ENCODE data around the gene PLA2G4C. TPM values are rescaled to one million over a fixed set of nuclear protein-coding genes. Genes with fewer than 3 reads are reported as not detected.

PLA2G4C gene
- total and polyA plus RNA-seq, 2 experiments from 2014 or later = 2.9 to 3.4 TPM

DNA sequence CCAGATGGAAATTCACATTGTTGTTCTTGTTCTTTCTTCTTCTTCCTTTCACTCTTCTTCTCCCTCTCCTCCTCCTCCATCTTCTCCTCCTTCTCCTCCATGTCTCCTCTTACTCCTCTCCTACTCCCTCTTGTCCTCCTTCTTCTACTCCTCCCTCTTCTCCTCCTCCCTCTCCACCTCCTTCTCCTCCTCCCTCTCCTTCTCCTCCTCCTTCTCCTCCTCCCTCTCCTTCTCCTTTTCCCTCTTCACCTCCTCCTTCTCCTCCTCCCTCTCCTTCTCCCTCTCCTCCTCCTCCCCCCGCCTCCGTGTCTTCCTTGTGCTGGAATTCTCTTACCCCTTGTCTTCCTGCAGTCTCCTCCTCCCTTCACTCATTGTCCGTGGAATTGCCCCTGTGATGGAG lies 85.1 kb downstream of the PLA2G4C start:
- Histone ChIP-seq H3K4me1 (ENCODE audit: insufficient read depth) (no peaks in the 10 kb centered on the region), H4K20me1 (replicated peaks; ENCODE audit: insufficient read depth) (no peaks in the 10 kb centered on the region), H3K4me3 (no peak overlapping the region), H2AFZ (no peak overlapping the region), H3K4me2 (no peak overlapping the region), H3K27me3 (ENCODE audit: insufficient read depth) (no peaks in the 10 kb centered on the region), H3K79me2 (replicated peaks; ENCODE audit: insufficient read depth) (no peaks in the 10 kb centered on the region), H3K27ac (ENCODE audit: low read depth) (no peak overlapping the region), H3F3A (replicated peaks; ENCODE audit: low read depth) (no peaks in the 10 kb centered on the region), H3K36me3 (ENCODE audit: insufficient read depth) (no peaks in the 10 kb centered on the region), H3K9me2 (ENCODE audit: insufficient read depth) (peaks cover 4% of the 10 kb centered on the region; the same call in 1 of the 2 replicates)
- ATAC-seq = no peak
- peaks cover 8% of the 10 kb centered on the region for H3K27me3 Mint-ChIP-seq (ENCODE audit: insufficient read depth, low read depth, poor library complexity)
- H3K27ac Mint-ChIP-seq = no peak overlapping the region
- H3K36me3 Mint-ChIP-seq (ENCODE audit: low read depth) = no peaks in the 10 kb centered on the region
- no peak overlapping the region for H3K4me3 Mint-ChIP-seq
- H3K4me1 Mint-ChIP-seq = peaks cover 6% of the 10 kb centered on the region; the same call in 2 of the 3 replicates
- H3K9me3 Mint-ChIP-seq = peaks cover 2% of the 10 kb centered on the region; the same call in 2 of the 3 replicates
- TF ChIP-seq, protein P1, sequence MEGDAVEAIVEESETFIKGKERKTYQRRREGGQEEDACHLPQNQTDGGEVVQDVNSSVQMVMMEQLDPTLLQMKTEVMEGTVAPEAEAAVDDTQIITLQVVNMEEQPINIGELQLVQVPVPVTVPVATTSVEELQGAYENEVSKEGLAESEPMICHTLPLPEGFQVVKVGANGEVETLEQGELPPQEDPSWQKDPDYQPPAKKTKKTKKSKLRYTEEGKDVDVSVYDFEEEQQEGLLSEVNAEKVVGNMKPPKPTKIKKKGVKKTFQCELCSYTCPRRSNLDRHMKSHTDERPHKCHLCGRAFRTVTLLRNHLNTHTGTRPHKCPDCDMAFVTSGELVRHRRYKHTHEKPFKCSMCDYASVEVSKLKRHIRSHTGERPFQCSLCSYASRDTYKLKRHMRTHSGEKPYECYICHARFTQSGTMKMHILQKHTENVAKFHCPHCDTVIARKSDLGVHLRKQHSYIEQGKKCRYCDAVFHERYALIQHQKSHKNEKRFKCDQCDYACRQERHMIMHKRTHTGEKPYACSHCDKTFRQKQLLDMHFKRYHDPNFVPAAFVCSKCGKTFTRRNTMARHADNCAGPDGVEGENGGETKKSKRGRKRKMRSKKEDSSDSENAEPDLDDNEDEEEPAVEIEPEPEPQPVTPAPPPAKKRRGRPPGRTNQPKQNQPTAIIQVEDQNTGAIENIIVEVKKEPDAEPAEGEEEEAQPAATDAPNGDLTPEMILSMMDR (conservative IDR thresholded peaks at IDR 0.05; ENCODE audit: low read depth in 2 of 2) = no peak
- no peak for TF ChIP-seq CREB1 (CRISPR knock-in tag; IDR thresholded peaks at IDR 0.05; ENCODE audit: low read depth)
- TF ChIP-seq, protein P2, sequence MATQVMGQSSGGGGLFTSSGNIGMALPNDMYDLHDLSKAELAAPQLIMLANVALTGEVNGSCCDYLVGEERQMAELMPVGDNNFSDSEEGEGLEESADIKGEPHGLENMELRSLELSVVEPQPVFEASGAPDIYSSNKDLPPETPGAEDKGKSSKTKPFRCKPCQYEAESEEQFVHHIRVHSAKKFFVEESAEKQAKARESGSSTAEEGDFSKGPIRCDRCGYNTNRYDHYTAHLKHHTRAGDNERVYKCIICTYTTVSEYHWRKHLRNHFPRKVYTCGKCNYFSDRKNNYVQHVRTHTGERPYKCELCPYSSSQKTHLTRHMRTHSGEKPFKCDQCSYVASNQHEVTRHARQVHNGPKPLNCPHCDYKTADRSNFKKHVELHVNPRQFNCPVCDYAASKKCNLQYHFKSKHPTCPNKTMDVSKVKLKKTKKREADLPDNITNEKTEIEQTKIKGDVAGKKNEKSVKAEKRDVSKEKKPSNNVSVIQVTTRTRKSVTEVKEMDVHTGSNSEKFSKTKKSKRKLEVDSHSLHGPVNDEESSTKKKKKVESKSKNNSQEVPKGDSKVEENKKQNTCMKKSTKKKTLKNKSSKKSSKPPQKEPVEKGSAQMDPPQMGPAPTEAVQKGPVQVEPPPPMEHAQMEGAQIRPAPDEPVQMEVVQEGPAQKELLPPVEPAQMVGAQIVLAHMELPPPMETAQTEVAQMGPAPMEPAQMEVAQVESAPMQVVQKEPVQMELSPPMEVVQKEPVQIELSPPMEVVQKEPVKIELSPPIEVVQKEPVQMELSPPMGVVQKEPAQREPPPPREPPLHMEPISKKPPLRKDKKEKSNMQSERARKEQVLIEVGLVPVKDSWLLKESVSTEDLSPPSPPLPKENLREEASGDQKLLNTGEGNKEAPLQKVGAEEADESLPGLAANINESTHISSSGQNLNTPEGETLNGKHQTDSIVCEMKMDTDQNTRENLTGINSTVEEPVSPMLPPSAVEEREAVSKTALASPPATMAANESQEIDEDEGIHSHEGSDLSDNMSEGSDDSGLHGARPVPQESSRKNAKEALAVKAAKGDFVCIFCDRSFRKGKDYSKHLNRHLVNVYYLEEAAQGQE (IDR thresholded peaks at IDR 0.05; ENCODE audit: unreplicated experiment) = no peak
- TF ChIP-seq, protein P3, sequence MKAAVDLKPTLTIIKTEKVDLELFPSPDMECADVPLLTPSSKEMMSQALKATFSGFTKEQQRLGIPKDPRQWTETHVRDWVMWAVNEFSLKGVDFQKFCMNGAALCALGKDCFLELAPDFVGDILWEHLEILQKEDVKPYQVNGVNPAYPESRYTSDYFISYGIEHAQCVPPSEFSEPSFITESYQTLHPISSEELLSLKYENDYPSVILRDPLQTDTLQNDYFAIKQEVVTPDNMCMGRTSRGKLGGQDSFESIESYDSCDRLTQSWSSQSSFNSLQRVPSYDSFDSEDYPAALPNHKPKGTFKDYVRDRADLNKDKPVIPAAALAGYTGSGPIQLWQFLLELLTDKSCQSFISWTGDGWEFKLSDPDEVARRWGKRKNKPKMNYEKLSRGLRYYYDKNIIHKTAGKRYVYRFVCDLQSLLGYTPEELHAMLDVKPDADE (IDR thresholded peaks at IDR 0.05) = no peak
- no peak for DNase-seq (ENCODE audit: low spot score)

DNA sequence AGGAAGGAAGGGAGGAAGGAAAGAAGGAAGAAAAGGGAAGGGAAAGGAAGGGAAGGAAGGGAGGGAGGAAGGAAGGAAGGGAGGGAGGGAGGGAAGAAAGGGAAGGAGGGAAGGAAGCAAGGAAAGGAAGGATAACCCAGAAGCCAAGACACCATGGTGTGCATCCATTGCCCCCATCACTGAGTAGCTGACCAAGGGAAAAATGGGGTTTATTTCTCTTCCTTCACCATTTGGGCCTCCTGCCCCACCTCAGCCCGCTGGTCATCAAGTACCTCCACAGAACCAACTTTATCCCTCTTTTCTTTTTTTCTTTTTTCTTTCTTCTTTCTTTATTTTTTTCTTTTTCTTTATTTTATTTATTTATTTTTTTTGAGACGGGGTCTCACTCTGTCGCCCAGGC lies 87.1 kb downstream of the PLA2G4C start:
- no peak overlapping the region for H3K4me2 ChIP-seq
- Mint-ChIP-seq H3K4me3 (no peak overlapping the region), H3K27me3 (ENCODE audit: insufficient read depth, low read depth, poor library complexity) (peaks cover 8% of the 10 kb centered on the region), H3K9me3 (peaks cover 2% of the 10 kb centered on the region; the same call in 2 of the 3 replicates), H3K36me3 (ENCODE audit: low read depth) (no peaks in the 10 kb centered on the region), H3K4me1 (peaks cover 8% of the 10 kb centered on the region), H3K27ac (no peak overlapping the region)
- no peak overlapping the region for H2AFZ ChIP-seq
- H3K4me3 ChIP-seq = no peak overlapping the region
- H3K36me3 ChIP-seq (ENCODE audit: insufficient read depth) = no peaks in the 10 kb centered on the region
- peaks cover 4% of the 10 kb centered on the region; the same call in 1 of the 2 replicates for H3K9me2 ChIP-seq (ENCODE audit: insufficient read depth)
- TF ChIP-seq ZNF331 (CRISPR knock-in tag; IDR thresholded peaks at IDR 0.05; ENCODE audit: low read depth) = no peak
- TF ChIP-seq, protein P4, sequence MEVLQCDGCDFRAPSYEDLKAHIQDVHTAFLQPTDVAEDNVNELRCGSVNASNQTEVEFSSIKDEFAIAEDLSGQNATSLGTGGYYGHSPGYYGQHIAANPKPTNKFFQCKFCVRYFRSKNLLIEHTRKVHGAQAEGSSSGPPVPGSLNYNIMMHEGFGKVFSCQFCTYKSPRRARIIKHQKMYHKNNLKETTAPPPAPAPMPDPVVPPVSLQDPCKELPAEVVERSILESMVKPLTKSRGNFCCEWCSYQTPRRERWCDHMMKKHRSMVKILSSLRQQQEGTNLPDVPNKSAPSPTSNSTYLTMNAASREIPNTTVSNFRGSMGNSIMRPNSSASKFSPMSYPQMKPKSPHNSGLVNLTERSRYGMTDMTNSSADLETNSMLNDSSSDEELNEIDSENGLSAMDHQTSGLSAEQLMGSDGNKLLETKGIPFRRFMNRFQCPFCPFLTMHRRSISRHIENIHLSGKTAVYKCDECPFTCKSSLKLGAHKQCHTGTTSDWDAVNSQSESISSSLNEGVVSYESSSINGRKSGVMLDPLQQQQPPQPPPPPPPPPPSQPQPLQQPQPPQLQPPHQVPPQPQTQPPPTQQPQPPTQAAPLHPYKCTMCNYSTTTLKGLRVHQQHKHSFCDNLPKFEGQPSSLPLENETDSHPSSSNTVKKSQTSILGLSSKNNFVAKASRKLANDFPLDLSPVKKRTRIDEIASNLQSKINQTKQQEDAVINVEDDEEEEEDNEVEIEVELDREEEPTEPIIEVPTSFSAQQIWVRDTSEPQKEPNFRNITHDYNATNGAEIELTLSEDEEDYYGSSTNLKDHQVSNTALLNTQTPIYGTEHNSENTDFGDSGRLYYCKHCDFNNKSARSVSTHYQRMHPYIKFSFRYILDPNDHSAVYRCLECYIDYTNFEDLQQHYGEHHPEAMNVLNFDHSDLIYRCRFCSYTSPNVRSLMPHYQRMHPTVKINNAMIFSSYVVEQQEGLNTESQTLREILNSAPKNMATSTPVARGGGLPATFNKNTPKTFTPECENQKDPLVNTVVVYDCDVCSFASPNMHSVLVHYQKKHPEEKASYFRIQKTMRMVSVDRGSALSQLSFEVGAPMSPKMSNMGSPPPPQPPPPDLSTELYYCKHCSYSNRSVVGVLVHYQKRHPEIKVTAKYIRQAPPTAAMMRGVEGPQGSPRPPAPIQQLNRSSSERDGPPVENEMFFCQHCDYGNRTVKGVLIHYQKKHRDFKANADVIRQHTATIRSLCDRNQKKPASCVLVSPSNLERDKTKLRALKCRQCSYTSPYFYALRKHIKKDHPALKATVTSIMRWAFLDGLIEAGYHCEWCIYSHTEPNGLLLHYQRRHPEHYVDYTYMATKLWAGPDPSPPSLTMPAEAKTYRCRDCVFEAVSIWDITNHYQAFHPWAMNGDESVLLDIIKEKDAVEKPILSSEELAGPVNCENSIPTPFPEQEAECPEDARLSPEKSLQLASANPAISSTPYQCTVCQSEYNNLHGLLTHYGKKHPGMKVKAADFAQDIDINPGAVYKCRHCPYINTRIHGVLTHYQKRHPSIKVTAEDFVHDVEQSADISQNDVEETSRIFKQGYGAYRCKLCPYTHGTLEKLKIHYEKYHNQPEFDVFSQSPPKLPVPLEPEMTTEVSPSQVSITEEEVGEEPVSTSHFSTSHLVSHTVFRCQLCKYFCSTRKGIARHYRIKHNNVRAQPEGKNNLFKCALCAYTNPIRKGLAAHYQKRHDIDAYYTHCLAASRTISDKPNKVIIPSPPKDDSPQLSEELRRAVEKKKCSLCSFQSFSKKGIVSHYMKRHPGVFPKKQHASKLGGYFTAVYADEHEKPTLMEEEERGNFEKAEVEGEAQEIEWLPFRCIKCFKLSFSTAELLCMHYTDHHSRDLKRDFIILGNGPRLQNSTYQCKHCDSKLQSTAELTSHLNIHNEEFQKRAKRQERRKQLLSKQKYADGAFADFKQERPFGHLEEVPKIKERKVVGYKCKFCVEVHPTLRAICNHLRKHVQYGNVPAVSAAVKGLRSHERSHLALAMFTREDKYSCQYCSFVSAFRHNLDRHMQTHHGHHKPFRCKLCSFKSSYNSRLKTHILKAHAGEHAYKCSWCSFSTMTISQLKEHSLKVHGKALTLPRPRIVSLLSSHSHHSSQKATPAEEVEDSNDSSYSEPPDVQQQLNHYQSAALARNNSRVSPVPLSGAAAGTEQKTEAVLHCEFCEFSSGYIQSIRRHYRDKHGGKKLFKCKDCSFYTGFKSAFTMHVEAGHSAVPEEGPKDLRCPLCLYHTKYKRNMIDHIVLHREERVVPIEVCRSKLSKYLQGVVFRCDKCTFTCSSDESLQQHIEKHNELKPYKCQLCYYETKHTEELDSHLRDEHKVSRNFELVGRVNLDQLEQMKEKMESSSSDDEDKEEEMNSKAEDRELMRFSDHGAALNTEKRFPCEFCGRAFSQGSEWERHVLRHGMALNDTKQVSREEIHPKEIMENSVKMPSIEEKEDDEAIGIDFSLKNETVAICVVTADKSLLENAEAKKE (CRISPR knock-in tag; IDR thresholded peaks at IDR 0.05) = no peak
- no peaks in the 10 kb centered on the region for H3K79me2 ChIP-seq (replicated peaks; ENCODE audit: insufficient read depth)
- no peak for DNase-seq (ENCODE audit: low spot score)
- H3F3A ChIP-seq (replicated peaks; ENCODE audit: low read depth) = no peaks in the 10 kb centered on the region
- ATAC-seq = no peak
- H3K27ac ChIP-seq (ENCODE audit: low read depth) = no peak overlapping the region
- H4K20me1 ChIP-seq (replicated peaks; ENCODE audit: insufficient read depth) = no peaks in the 10 kb centered on the region
- H3K4me1 ChIP-seq (ENCODE audit: insufficient read depth) = no peaks in the 10 kb centered on the region
- H3K27me3 ChIP-seq (ENCODE audit: insufficient read depth) = no peaks in the 10 kb centered on the region

Measured in GM23338 (cell line).